Measurements from ENCODE around the gene DKK1.

GRCh38 chr10:52326382-52326781 is 12.3 kb downstream of the DKK1 start:
- TF ChIP-seq EZH2 (IDR thresholded peaks at IDR 0.05): no peak
- no peak for TF ChIP-seq POLR2AphosphoS5 (IDR thresholded peaks at IDR 0.05; ENCODE audit: borderline replicate concordance, low read depth, low read length)

All from SK-N-MC (cell line).